Right lobe of liver (tissue), 4 donors: ENCODE results near the gene C3.

Experiments used
- CTCF ChIP-seq, 4 donors: fragments of 200-600 bp in 3 of 4; fragments of 450-650 bp in 1 of 4; IDR thresholded peaks; one replicate each; pipeline versions ENCODE4 v1.5.1 to v1.8.0; 2016 to 2022; ENCODE audit warnings: antibody characterized with exemption in 4 of 4, mild to moderate bottlenecking in 2 of 4
- POLR2A ChIP-seq: fragments of 450-650 bp; IDR thresholded peaks from one replicate; pipeline ENCODE4 v1.6.1; 2017; ENCODE audit warnings: antibody characterized with exemption, mild to moderate bottlenecking
- donor health status: DM: no; HTN: no; CAD: no.
- donor health status: DM: no; HTN: no; CAD: no.
- donor health status: DM: no; HTN: yes; CAD: no.

DNA sequence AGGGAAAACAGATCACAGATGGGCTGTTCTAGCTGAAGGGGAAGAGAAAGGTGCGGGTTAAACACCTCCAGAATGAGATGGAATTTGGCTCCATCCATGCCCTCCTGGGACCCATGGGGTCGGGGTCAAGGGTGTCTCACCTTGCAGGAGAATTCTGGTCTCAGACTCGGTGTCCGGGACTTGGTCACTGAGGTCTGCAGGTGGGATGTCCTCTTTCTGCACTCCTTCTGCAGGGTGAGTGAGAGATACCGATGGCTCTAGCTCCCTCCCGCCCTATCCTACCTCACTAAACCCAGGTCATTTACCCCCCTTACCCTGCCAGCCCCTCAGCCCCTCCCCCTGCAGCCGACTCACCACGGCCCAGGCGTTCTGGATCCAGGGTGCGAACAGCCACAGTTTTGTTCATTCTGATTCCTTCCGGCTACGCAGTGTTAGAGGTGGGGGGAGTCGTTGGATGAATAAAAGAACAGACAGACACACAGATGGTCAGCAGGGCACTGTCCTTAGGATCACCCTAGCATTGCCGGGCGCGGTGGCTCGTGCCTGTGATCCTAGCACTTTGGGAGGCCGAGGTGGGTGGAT, 24.1 kb downstream of the C3 start:
- TF ChIP-seq CTCF (IDR thresholded peaks at IDR 0.05) (no peak), POLR2A (no peak)
